Measurements from ENCODE around the gene SELPLG.
"Not testable (repeated sequence)": the region's sequence is repeated elsewhere in the genome, so short reads cannot be mapped to it uniquely, and the experiment has no call there.

SELPLG gene

DNA sequence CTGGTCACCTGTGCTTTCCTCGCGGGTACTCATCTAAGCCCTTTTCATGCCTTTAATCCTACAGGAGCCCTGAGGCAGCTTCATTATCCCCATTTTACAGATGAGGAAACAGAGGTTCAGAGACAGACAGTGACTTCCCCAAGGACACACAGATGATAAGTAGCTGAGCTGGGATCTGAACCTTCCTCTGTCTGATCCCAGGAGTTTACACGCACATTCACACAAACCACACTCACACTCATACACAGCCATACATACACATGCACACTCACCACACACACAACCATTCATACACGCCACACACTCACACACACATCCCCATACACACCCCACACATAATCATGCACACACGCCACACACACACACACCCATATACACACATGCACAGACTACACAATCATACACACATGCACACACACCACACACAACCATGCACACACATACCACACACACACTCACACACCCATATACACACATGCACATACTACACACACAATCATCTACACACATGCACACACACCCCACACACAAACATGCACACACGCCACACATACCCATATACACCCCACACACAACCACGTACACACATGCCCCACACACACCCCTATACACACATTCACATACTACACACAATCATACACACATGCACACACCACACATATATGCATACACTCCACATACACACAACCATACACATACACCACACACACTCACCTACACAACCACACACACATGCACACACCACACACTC lies 38.6 kb downstream of the SELPLG start:
- no peaks in the 10 kb centered on the region for H3K27me3 ChIP-seq (replicated peaks)
- no peaks in the 10 kb centered on the region for H3K36me3 ChIP-seq (replicated peaks)
- H3K4me3 ChIP-seq (ENCODE audit: low read depth, low read length): no peak overlapping the region
- TF ChIP-seq, protein P1, sequence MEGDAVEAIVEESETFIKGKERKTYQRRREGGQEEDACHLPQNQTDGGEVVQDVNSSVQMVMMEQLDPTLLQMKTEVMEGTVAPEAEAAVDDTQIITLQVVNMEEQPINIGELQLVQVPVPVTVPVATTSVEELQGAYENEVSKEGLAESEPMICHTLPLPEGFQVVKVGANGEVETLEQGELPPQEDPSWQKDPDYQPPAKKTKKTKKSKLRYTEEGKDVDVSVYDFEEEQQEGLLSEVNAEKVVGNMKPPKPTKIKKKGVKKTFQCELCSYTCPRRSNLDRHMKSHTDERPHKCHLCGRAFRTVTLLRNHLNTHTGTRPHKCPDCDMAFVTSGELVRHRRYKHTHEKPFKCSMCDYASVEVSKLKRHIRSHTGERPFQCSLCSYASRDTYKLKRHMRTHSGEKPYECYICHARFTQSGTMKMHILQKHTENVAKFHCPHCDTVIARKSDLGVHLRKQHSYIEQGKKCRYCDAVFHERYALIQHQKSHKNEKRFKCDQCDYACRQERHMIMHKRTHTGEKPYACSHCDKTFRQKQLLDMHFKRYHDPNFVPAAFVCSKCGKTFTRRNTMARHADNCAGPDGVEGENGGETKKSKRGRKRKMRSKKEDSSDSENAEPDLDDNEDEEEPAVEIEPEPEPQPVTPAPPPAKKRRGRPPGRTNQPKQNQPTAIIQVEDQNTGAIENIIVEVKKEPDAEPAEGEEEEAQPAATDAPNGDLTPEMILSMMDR (IDR thresholded peaks at IDR 0.05; ENCODE audit: low read depth, low read length, missing control alignments): no peak
- DNase-seq: no peak
- no peak overlapping the region for H3K27ac ChIP-seq
- in situ Hi-C loops (cut with HindIII; ENCODE audit: low pct_ligation_motif_present, low sequenced_read_pairs): no loop called here

DNA sequence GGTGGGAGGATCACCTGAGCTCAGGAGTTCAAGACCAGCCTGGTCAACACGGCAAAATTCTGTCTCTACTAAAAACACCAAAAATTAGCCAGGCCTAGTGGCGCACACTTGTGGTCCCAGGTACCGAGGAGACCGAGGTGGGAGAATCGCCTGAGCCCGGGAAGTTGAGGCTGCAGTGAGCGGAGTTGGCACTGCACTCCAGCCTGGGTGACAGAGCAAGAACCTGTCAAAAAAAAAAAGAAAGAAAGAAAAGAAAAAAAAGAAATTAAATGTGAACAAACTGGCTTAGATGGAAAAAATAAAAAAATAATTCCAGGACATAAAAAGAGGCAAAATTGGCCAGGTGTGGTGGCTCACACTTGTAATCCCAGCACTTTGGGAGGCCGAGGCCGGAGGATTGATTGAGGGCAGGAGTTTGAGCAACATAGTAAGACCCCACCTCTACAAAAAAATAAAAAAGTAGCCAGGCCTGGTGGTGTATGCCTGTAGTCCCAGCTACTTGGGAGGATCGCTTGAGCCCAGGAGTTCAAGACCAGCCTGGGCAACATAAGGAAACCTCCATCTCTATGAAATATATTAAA lies 39.3 kb downstream of the SELPLG start:
- no peak overlapping the region for H3K27ac ChIP-seq
- H3K4me3 ChIP-seq (ENCODE audit: low read depth, low read length): no peak overlapping the region
- no peaks in the 10 kb centered on the region for H3K27me3 ChIP-seq (replicated peaks)
- TF ChIP-seq, protein P1 (IDR thresholded peaks at IDR 0.05; ENCODE audit: low read depth, low read length, missing control alignments): no peak
- H3K36me3 ChIP-seq (replicated peaks): no peaks in the 10 kb centered on the region
- no peak for DNase-seq
- in situ Hi-C loops (cut with HindIII; ENCODE audit: low pct_ligation_motif_present, low sequenced_read_pairs): no loop called here

DNA sequence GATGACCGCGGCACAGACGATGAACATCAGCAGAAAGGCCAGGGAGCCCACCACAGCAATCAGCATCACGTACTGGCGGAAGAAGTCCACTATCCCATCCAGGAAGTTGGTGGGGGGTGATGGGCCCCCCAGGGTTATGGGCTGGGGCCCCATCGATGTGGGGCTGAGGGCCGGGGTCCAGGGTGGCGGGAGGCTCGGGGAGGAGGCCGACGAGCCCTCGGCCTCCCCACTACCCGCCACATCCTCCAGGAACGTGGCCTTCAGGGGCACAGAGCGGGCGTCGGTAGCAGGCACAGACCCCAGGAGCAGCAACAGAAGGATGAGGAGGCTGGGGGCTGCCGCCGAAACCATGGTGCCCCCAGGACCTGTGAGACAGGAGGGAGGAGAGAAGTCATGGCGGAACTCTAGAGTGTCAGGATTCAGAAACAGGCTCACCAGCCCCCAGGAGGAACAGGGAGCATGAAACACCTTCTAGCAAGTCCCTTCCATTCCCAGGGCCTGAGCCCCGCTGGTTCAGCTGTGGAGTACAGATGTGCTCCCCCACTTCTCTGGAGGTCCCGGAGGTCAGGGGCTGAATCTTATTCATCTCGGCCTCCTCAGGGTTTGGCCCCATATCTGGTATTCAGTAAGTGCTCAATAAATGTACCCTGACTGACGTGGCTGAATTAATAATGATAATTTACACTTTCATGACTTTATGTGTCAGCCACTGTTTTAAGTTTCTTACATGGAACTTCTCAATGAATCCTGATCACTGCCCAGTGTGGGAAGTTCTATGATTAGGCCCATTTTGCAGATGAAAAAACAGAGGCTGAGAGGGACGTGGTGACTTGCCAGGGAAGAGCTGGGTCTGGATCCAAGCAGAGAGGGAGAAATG lies 41.4 kb downstream of the SELPLG start:
- H3K4me3 ChIP-seq (ENCODE audit: low read depth, low read length): no peak overlapping the region

DNA sequence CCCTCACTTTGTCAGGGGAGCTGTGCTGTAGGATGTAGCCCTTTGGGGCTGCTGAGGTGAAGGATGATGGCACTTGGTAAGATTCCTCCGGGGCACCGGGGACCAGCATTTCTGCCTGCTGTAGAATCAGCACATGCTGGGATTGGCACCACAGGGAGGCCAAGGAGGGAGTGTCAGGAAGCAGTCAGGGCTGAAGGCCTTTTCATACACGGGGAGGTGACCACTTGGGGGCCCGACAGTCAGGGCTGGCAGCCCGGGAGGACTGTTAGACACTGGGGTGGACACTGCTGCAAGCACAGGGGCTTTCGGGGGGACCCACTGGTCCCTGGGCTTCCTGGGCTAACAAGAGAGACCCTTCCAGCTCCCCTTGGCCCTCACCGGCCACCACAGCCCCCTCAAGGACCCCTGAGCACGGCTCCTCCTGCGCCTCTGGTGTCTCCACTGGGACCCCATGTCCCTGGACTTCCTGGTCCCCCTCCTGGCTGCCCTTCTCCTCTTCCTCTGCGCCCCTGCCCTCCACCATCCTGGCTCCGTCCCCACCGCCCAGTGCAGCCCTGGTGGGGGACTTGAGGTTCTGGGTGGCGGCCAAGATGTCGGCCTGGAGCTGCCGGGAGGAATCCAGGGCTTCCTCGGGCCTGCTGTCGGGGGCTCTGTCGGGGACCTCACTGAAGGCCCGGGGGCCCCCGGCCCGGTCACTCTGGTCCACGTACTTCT lies 42.3 kb downstream of the SELPLG start:
- H3K27ac ChIP-seq: no peak overlapping the region
- no peaks in the 10 kb centered on the region for H3K27me3 ChIP-seq (replicated peaks)
- DNase-seq: no peak
- in situ Hi-C loops (cut with HindIII; ENCODE audit: low pct_ligation_motif_present, low sequenced_read_pairs): no loop called here
- no peak overlapping the region for H3K4me3 ChIP-seq (ENCODE audit: low read depth, low read length)
- H3K36me3 ChIP-seq (replicated peaks): no peaks in the 10 kb centered on the region
- TF ChIP-seq, protein P1 (IDR thresholded peaks at IDR 0.05; ENCODE audit: low read depth, low read length, missing control alignments): no peak

More for the DNA sequence above, 41.4 kb downstream of the SELPLG start:
- in situ Hi-C loops (cut with HindIII; ENCODE audit: low pct_ligation_motif_present, low sequenced_read_pairs): no loop called here
- Histone ChIP-seq H3K27ac (no peak overlapping the region), H3K27me3 (replicated peaks) (no peaks in the 10 kb centered on the region), H3K36me3 (replicated peaks) (no peaks in the 10 kb centered on the region)
- TF ChIP-seq, protein P1 (IDR thresholded peaks at IDR 0.05; ENCODE audit: low read depth, low read length, missing control alignments): no peak
- no peak for DNase-seq

DNA sequence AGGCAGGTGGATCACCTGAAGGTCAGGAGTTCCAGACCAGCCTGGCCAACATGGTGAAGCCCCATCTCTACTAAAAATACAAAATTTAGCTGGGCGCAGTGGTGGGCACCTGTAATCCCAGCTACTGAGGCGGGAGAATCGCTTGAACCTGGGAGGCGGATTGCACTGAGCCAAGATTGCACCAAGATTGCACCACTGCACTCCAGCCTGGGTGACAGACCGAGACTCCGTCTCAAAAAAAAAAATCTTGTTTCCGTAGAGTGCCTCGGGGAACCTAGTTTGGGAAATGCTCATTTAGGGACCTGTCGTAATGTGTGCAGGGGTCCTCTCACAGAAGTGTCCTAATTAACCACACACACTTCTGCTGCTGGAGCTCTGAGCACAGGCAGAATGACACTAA lies 43.2 kb downstream of the SELPLG start:
- H3K36me3 ChIP-seq (replicated peaks); DNase-seq; H3K27ac ChIP-seq; H3K27me3 ChIP-seq (replicated peaks); in situ Hi-C loops (cut with HindIII; ENCODE audit: low pct_ligation_motif_present, low sequenced_read_pairs); H3K4me3 ChIP-seq (ENCODE audit: low read depth, low read length): not testable (repeated sequence)

Measured in brain microvascular endothelial cell (primary cell).